B cell (primary cell): ENCODE data around the gene CTDNEP1. TPM values are rescaled to one million over a fixed set of nuclear protein-coding genes. Genes with fewer than 3 reads are reported as not detected.

ENCODE experiments used
- ATAC-seq: fragments of 200-7000 bp; cut with Tn5 transposase; one replicate; pipeline ENCODE4 v1.10.0; 2021; ENCODE audit warnings: low read depth, mild to moderate bottlenecking, moderate number of reproducible peaks, moderate library complexity
- CTCF ChIA-PET: fragments of 350-600 bp; sonication (Branson Sonifier 250); formaldehyde crosslinking; loops from one replicate; lab custom pipeline; 2021; ENCODE audit warnings: antibody characterized with exemption, inconsistent platforms; lab: Charles Lee
- POLR2A ChIA-PET: fragments of 350-600 bp; sonication (Branson Sonifier 250); formaldehyde crosslinking; loops from one replicate; lab custom pipeline; 2021; ENCODE audit warnings: antibody characterized with exemption; lab: Charles Lee
- DNase-seq: peaks from one replicate; pipeline ENCODE4 v3.0.0; 2013
- H2AFZ ChIP-seq: 2 replicates; pipeline ENCODE4 v1.6.1; 2012; ENCODE audit warnings: mild to moderate bottlenecking, low read depth, low read length; ENCODE audit not compliant: insufficient read depth, poor library complexity, severe bottlenecking
- H3K27ac ChIP-seq, 2 donors: 1 replicate in 1 of 2; 2 replicates in 1 of 2; pipeline ENCODE4 v1.5.1; 2012 to 2013; ENCODE audit warnings: low read length in 2 of 2, mild to moderate bottlenecking in 2 of 2, moderate library complexity in 1 of 2
- H3K27me3 ChIP-seq, 4 experiments: fragments of 200-600 bp in 1 of 4; sonication (generic) in 1 of 4; replicated peaks in 1 of 4; 1 replicate in 2 of 4; 2 replicates in 2 of 4; pipeline versions ENCODE4 v1.6.1 to v1.7.0; 2013 to 2016; ENCODE audit warnings: low read length in 3 of 4, mild to moderate bottlenecking in 2 of 4, mixed read lengths in 1 of 4, moderate library complexity in 1 of 4; ENCODE audit not compliant: insufficient read depth in 4 of 4, control insufficient read depth in 3 of 4; ENCODE audit errors: control extremely low read depth in 1 of 4
- H3K36me3 ChIP-seq, 2 experiments: replicated peaks in 1 of 2; 1 replicate in 1 of 2; 2 replicates in 1 of 2; pipeline versions ENCODE4 v1.6.1 to v1.7.1; 2013; ENCODE audit warnings: low read length in 1 of 2; ENCODE audit not compliant: insufficient read depth in 2 of 2, control insufficient read depth in 1 of 2; ENCODE audit errors: control extremely low read depth in 1 of 2, extremely low read depth in 1 of 2
- H3K4me1 ChIP-seq, 2 donors: fragments of 200-600 bp in 1 of 2; sonication (generic) in 1 of 2; 1 replicate in 1 of 2; 2 replicates in 1 of 2; pipeline versions ENCODE4 v1.5.1 to v1.6.1; 2013 to 2017; ENCODE audit warnings: low read length in 2 of 2; ENCODE audit not compliant: control insufficient read depth in 2 of 2, insufficient read depth in 2 of 2
- H3K4me2 ChIP-seq: replicated peaks from 2 replicates; pipeline ENCODE3; 2012; ENCODE audit warnings: mild to moderate bottlenecking, low read depth, low read length; ENCODE audit not compliant: poor library complexity, severe bottlenecking
- H3K4me3 ChIP-seq, 5 experiments: fragments of 200-600 bp in 1 of 5; sonication (generic) in 1 of 5; 1 replicate in 3 of 5; 2 replicates in 2 of 5; pipeline versions ENCODE4 v1.5.1 to v1.7.0; 2011 to 2016; ENCODE audit warnings: low read length in 4 of 5, mild to moderate bottlenecking in 4 of 5, low read depth in 2 of 5, control low read depth in 1 of 5, moderate library complexity in 1 of 5; ENCODE audit not compliant: insufficient read depth in 1 of 5; ENCODE audit errors: control extremely low read depth in 1 of 5, extremely low read depth in 1 of 5
- H3K79me2 ChIP-seq: fragments of 200-600 bp; sonication (generic); one replicate; pipeline ENCODE4 v1.6.0; 2016; ENCODE audit warnings: low read length; ENCODE audit not compliant: control insufficient read depth, insufficient read depth
- H3K9ac ChIP-seq: fragments of 200-600 bp; sonication (generic); 2 replicates; pipeline ENCODE4 v1.6.1; 2017; ENCODE audit warnings: mild to moderate bottlenecking, low read length, moderate library complexity
- H3K9me3 ChIP-seq, 3 donors: one replicate each; pipeline versions ENCODE4 v1.6.1 to v1.7.1; 2013; ENCODE audit warnings: low read length in 2 of 3; ENCODE audit not compliant: control insufficient read depth in 2 of 3, insufficient read depth in 1 of 3; ENCODE audit errors: control extremely low read depth in 1 of 3
- H4K20me1 ChIP-seq: 2 replicates; pipeline ENCODE4 v1.6.0; 2012; ENCODE audit warnings: mild to moderate bottlenecking, low read length; ENCODE audit not compliant: insufficient read depth, control insufficient read depth, poor library complexity, severe bottlenecking
- H3K27ac Mint-ChIP-seq: one replicate; pipeline ENCODE4 v1.8.0; 2021; ENCODE audit warnings: mixed read lengths
- H3K27me3 Mint-ChIP-seq: one replicate; pipeline ENCODE4 v1.8.0; 2021; ENCODE audit warnings: mixed read lengths
- H3K4me1 Mint-ChIP-seq: one replicate; pipeline ENCODE4 v1.8.0; 2021; ENCODE audit warnings: mixed read lengths
- H3K4me3 Mint-ChIP-seq: one replicate; pipeline ENCODE4 v1.8.0; 2021; ENCODE audit warnings: mixed read lengths
- H3K9me3 Mint-ChIP-seq: one replicate; pipeline ENCODE4 v1.8.0; 2022; ENCODE audit warnings: mixed read lengths; ENCODE audit not compliant: insufficient read depth
- EZH2 ChIP-seq: IDR thresholded peaks from 2 replicates; pipeline ENCODE4 v1.6.1; 2012; ENCODE audit warnings: borderline replicate concordance, low read depth, mild to moderate bottlenecking, moderate library complexity, low read length; ENCODE audit not compliant: insufficient read depth, poor library complexity, severe bottlenecking
- whole genome bisulfite sequencing: methylation state at CpG from one replicate; pipeline ENCODE4 v1.1.5; 2013; ENCODE audit warnings: missing lambda C conversion rate; ENCODE audit not compliant: insufficient coverage; 5-methylcytosine and 5-hydroxymethylcytosine counted together
- intact Hi-C: fragments of 100-400 bp; cut with micrococcal nuclease; formaldehyde crosslinking; loops from one replicate; pipeline ENCODE4 v1.10.0; 2022
- polyA plus RNA-seq: library from polyadenylated mRNA; depleted of rRNA; stranded (reverse); fragments of >200 nt; gene quantifications from 2 replicates; pipeline ENCODE4 v1.2.3, GENCODE V29; 2012
- total RNA-seq, 2 donors: library from RNA; stranded (reverse); fragments of 120-200 nt in 1 of 2; gene quantifications; 1 replicate in 1 of 2; 2 replicates in 1 of 2; pipeline versions ENCODE4 v1.2.3 to v1.2.4, GENCODE V29; 2013 to 2022
- TF ChIP-seq, protein P1 (sequence below): fragments of 200-600 bp; IDR thresholded peaks from one replicate; pipeline ENCODE4 v1.8.0; 2022; ENCODE audit warnings: antibody characterized with exemption, mild to moderate bottlenecking

Gene CTDNEP1
- total and polyA plus RNA-seq, 2 donors (not counting 1 experiment from before 2014, with no cell fraction given) = 125 to 162 TPM

DNA sequence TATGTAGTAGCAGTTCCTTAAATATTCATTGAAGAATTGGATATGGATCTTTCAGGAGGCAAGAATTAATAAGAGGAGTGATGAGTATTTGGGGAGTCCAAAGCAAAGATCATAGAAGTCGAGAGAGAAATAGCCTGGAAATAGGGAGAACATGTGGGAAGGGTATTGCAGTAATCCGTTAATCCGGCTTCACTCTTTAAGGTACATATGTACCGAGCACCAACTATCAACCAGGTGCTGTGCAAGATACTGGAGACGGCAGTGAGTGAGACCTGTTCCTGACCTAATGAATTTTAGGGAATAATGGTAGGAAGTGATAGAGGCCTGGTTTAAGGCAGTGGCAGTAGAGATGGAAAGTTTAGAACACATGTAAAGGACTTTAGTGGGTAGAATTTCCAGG, 1.5 kb upstream of the CTDNEP1 start:
- Histone ChIP-seq H3K4me2 (peak overlapping the region; percentile 99), H3K27me3 (no peaks in the 10 kb centered on the region), H3K4me3 (peak overlapping the region; percentile 69 to 90 (median 78)), H3K9me3 (no peaks in the 10 kb centered on the region), H4K20me1 (peaks cover 11% of the 10 kb centered on the region), H3K36me3 (peaks cover 6 to 35% of the 10 kb centered on the region in 2 experiments), H3K4me1 (peaks cover 30 to 33% of the 10 kb centered on the region in 2 donors), H3K79me2 (peaks cover 46% of the 10 kb centered on the region), H3K27ac (peak overlapping the region; percentile 98 to 100), H2AFZ (peak overlapping the region; percentile 86), H3K9ac (peak overlapping the region; percentile 94)
- TF ChIP-seq EZH2 = no peak
- TF ChIP-seq, protein P1, sequence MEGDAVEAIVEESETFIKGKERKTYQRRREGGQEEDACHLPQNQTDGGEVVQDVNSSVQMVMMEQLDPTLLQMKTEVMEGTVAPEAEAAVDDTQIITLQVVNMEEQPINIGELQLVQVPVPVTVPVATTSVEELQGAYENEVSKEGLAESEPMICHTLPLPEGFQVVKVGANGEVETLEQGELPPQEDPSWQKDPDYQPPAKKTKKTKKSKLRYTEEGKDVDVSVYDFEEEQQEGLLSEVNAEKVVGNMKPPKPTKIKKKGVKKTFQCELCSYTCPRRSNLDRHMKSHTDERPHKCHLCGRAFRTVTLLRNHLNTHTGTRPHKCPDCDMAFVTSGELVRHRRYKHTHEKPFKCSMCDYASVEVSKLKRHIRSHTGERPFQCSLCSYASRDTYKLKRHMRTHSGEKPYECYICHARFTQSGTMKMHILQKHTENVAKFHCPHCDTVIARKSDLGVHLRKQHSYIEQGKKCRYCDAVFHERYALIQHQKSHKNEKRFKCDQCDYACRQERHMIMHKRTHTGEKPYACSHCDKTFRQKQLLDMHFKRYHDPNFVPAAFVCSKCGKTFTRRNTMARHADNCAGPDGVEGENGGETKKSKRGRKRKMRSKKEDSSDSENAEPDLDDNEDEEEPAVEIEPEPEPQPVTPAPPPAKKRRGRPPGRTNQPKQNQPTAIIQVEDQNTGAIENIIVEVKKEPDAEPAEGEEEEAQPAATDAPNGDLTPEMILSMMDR = no peak
- ChIA-PET CTCF (no interaction called here), POLR2A (no interaction called here)
- ATAC-seq (no peak), DNase-seq (no peak)
- intact Hi-C loops = loop anchor here (5.0 kb wide), 2 partner anchors 434 to 604 kb away; partner anchors contain the start of genes CYB5D1, NAA38, TMEM88 and TP53
- Mint-ChIP-seq H3K4me1 (peaks cover 43% of the 10 kb centered on the region), H3K27me3 (no peaks in the 10 kb centered on the region), H3K9me3 (no peaks in the 10 kb centered on the region), H3K4me3 (peak overlapping the region; percentile 98), H3K27ac (peak overlapping the region; percentile 100)
- WGBS = 87% methylated on average over 3 of the region's 5 CpGs
